ENCODE data around the gene CLIC3.

The CLIC3 gene

GRCh38 chr9:136992819-136993369 lies 3.5 kb downstream of the CLIC3 start:
- H3K27me3 ChIP-seq (ENCODE audit: insufficient read depth, low read length, poor library complexity) = peaks cover 2% of the 10 kb centered on the region
- H2AFZ ChIP-seq (ENCODE audit: low read depth, low read length) = peak overlapping the region; percentile 69
- peaks cover 16% of the 10 kb centered on the region for H3K79me2 ChIP-seq (ENCODE audit: insufficient read depth, low read length)
- peaks cover 12% of the 10 kb centered on the region for H3K36me3 ChIP-seq (ENCODE audit: insufficient read depth, low read length)
- peak overlapping the region; percentile 98 for H3K4me2 ChIP-seq (ENCODE audit: insufficient read depth, low read length)
- peak overlapping the region; percentile 58 to 76 for H3K4me3 ChIP-seq (ENCODE audit: low read depth in 1 of 2, low read length in 2 of 2)
- TF ChIP-seq CTCF (IDR thresholded peaks at IDR 0.05; ENCODE audit: borderline replicate concordance, extremely low read depth, low read length, poor library complexity, severe bottlenecking) (peak; percentile 16), EZH2 (IDR thresholded peaks at IDR 0.05; ENCODE audit: borderline replicate concordance, low read depth, low read length, severe bottlenecking) (no peak)
- peaks cover 16% of the 10 kb centered on the region for H3K4me1 ChIP-seq (ENCODE audit: insufficient read depth, low read length)
- no peaks in the 10 kb centered on the region for H3K9me3 ChIP-seq (ENCODE audit: insufficient read depth, low read length, severe bottlenecking)
- no peak; the same call in 2 of the 3 replicates for ATAC-seq (ENCODE audit: insufficient read depth, low read depth)
- H4K20me1 ChIP-seq (ENCODE audit: insufficient read depth, low read length) = peaks cover 26% of the 10 kb centered on the region
- DNase-seq = no peak
- peak overlapping the region; percentile 88 for H3K9ac ChIP-seq (ENCODE audit: low read depth, low read length)
- peak overlapping the region; percentile 75 for H3K27ac ChIP-seq (ENCODE audit: low read length)

- Histone ChIP-seq H3K9ac (ENCODE audit: low read depth, low read length) (peak within 1 kb of the TSS; percentile 88), H3K79me2 (ENCODE audit: insufficient read depth, low read length) (peaks cover 16% of the 10 kb centered on the region), H3K27ac (ENCODE audit: low read length) (peak within 1 kb of the TSS; percentile 75), H3K4me3 (ENCODE audit: low read depth in 1 of 2, low read length in 2 of 2) (peak within 1 kb of the TSS; percentile 58 to 76), H3K4me2 (ENCODE audit: insufficient read depth, low read length) (peak within 1 kb of the TSS; percentile 98), H3K27me3 (ENCODE audit: insufficient read depth, low read length, poor library complexity) (peaks cover 2% of the 10 kb centered on the region), H3K4me1 (ENCODE audit: insufficient read depth, low read length) (peaks cover 16% of the 10 kb centered on the region), H2AFZ (ENCODE audit: low read depth, low read length) (peak within 1 kb of the TSS; percentile 69), H3K36me3 (ENCODE audit: insufficient read depth, low read length) (peaks cover 12% of the 10 kb centered on the region), H4K20me1 (ENCODE audit: insufficient read depth, low read length) (peaks cover 26% of the 10 kb centered on the region), H3K9me3 (ENCODE audit: insufficient read depth, low read length, severe bottlenecking) (no peaks in the 10 kb centered on the region)
- ATAC-seq (ENCODE audit: insufficient read depth, low read depth) (peak; percentile 88), DNase-seq (peak; percentile 92)
- TF ChIP-seq CTCF (IDR thresholded peaks at IDR 0.05; ENCODE audit: borderline replicate concordance, extremely low read depth, low read length, poor library complexity, severe bottlenecking) = no peak
- no peak for TF ChIP-seq EZH2 (IDR thresholded peaks at IDR 0.05; ENCODE audit: borderline replicate concordance, low read depth, low read length, severe bottlenecking)
Measured at GRCh38 chr9:136991993-136992818, 4.2 kb downstream of the CLIC3 start, which contains the start of gene PAXX. Gene PAXX (plus strand): TSS chr9:136992422. CDS start chr9:136992444, 22 bp downstream.

GRCh38 chr9:136990242-136990911 lies 6.0 kb downstream of the CLIC3 start:
- H3K36me3 ChIP-seq (ENCODE audit: insufficient read depth, low read length) = peaks cover 12% of the 10 kb centered on the region
- peaks cover 20% of the 10 kb centered on the region for H4K20me1 ChIP-seq (ENCODE audit: insufficient read depth, low read length)
- H3K4me3 ChIP-seq (ENCODE audit: low read depth in 1 of 2, low read length in 2 of 2) = no peak overlapping the region
- H3K27ac ChIP-seq (ENCODE audit: low read length) = no peak overlapping the region
- H3K4me2 ChIP-seq (ENCODE audit: insufficient read depth, low read length) = no peak overlapping the region
- no peaks in the 10 kb centered on the region for H3K9me3 ChIP-seq (ENCODE audit: insufficient read depth, low read length, severe bottlenecking)
- no peak overlapping the region for H3K9ac ChIP-seq (ENCODE audit: low read depth, low read length)
- DNase-seq = no peak
- H2AFZ ChIP-seq (ENCODE audit: low read depth, low read length) = no peak overlapping the region
- peaks cover 11% of the 10 kb centered on the region for H3K4me1 ChIP-seq (ENCODE audit: insufficient read depth, low read length)
- peaks cover 2% of the 10 kb centered on the region for H3K27me3 ChIP-seq (ENCODE audit: insufficient read depth, low read length, poor library complexity)
- no peak for ATAC-seq (ENCODE audit: insufficient read depth, low read depth)
- no peak for TF ChIP-seq EZH2 (IDR thresholded peaks at IDR 0.05; ENCODE audit: borderline replicate concordance, low read depth, low read length, severe bottlenecking)
- TF ChIP-seq CTCF (IDR thresholded peaks at IDR 0.05; ENCODE audit: borderline replicate concordance, extremely low read depth, low read length, poor library complexity, severe bottlenecking) = no peak
- peaks cover 16% of the 10 kb centered on the region for H3K79me2 ChIP-seq (ENCODE audit: insufficient read depth, low read length)

Measured in DND-41 (cell line).